Pancreas (tissue), 10 donors: ENCODE measurements around the gene WNK2. TPM values are rescaled to one million over a fixed set of nuclear protein-coding genes. Genes with fewer than 3 reads are reported as not detected.
A peak's percentile ranks its signal among the peaks of the same experiment; 100 is the strongest.

Experiments
- ATAC-seq, 4 donors: fragments of 200-7000 bp; cut with Tn5 transposase; one replicate each; pipeline versions ENCODE4 v1.8.0 to v1.9.1; 2020; ENCODE audit warnings: mild to moderate bottlenecking in 4 of 4, moderate library complexity in 4 of 4
- DNase-seq, 6 donors: peaks; one replicate each; pipeline ENCODE4 v3.0.0-alpha.2; 2020
- FAIRE-seq: peaks from 2 replicates; lab custom pipeline; 2012; peaks lifted over from hg19 to GRCh38; lab: Jason Lieb, UNC
- H3K27ac ChIP-seq, 4 donors: fragments of 200-600 bp; sonication (generic); 1 replicate in 3 of 4; 2 replicates in 1 of 4; pipeline versions ENCODE4 v1.5.0 to v1.8.0; 2020
- H3K27me3 ChIP-seq, 4 donors: fragments of 200-600 bp; one replicate each; pipeline ENCODE4 v1.8.0; 2021
- H3K36me3 ChIP-seq, 3 donors: fragments of 200-600 bp; sonication (generic) in 1 of 3; one replicate each; pipeline versions ENCODE4 v1.5.0 to v1.8.0; 2020 to 2021
- H3K4me1 ChIP-seq, 3 donors: fragments of 200-600 bp; one replicate each; pipeline ENCODE4 v1.8.0; 2021
- H3K4me3 ChIP-seq, 4 donors: fragments of 200-600 bp; sonication (generic) in 2 of 4; one replicate each; pipeline versions ENCODE4 v1.5.0 to v1.8.0; 2020 to 2021
- H3K9me3 ChIP-seq, 4 donors: fragments of 200-600 bp; one replicate each; pipeline ENCODE4 v1.8.0; 2021
- WGBS, 2 donors: extraction: QIAGEN DNeasy Blood & Tissue Kit; methylation state at CpG; one replicate each; pipeline ENCODE4 v1.1.7; 2013; 5-methylcytosine and 5-hydroxymethylcytosine counted together
- intact Hi-C, 3 donors: fragments of 100-400 bp; cut with DNase I; formaldehyde crosslinking; loops; one replicate each; pipeline versions ENCODE4 v1.11.1 to v1.14.2; 2022
- polyA plus RNA-seq, 2 donors: library from polyadenylated mRNA; stranded (reverse); fragments of 200-250 nt; gene quantifications; one replicate each; pipeline ENCODE4 v1.2.3, GENCODE V29; 2013
- total RNA-seq, 6 donors: library from RNA; stranded (reverse); fragmentation: NEBNext Ultra II Directional in 4 of 6; extraction: Animal tissue kit (Norgen Biotek cat#: 25700) in 4 of 6; gene quantifications; one replicate each; pipeline versions ENCODE4 v1.2.1 to v1.2.4, GENCODE V29; 2021 to 2023
- TF ChIP-seq, protein P1 (sequence below), 4 donors: fragments of 200-600 bp; sonication (generic) in 3 of 4; IDR thresholded peaks; one replicate each; pipeline versions ENCODE4 v1.5.0 to v1.8.0; 2021; ENCODE audit warnings: antibody characterized with exemption in 4 of 4
- donor health status: healthy with polysubstance abuse.
- donor health status: DM: no; HTN: no; CAD: no; lungs with moderate emphysema.
- donor health status: DM: no; HTN: no; CAD: no.
- donor health status: control.
- donor health status: control.
- donor health status: Bipolar disorder and iron deficiency.
- donor health status: DM: yes; HTN: yes; CAD: no.
- donor health status: DM: no; HTN: no; CAD: no.
- donor health status: DM: no; HTN: no; CAD: no.
- donor health status: DM: yes; HTN: yes; CAD: no.

The WNK2 gene
- total and polyA plus RNA-seq, 8 donors, result 53.5 to 121 (median 89.4) TPM

DNA sequence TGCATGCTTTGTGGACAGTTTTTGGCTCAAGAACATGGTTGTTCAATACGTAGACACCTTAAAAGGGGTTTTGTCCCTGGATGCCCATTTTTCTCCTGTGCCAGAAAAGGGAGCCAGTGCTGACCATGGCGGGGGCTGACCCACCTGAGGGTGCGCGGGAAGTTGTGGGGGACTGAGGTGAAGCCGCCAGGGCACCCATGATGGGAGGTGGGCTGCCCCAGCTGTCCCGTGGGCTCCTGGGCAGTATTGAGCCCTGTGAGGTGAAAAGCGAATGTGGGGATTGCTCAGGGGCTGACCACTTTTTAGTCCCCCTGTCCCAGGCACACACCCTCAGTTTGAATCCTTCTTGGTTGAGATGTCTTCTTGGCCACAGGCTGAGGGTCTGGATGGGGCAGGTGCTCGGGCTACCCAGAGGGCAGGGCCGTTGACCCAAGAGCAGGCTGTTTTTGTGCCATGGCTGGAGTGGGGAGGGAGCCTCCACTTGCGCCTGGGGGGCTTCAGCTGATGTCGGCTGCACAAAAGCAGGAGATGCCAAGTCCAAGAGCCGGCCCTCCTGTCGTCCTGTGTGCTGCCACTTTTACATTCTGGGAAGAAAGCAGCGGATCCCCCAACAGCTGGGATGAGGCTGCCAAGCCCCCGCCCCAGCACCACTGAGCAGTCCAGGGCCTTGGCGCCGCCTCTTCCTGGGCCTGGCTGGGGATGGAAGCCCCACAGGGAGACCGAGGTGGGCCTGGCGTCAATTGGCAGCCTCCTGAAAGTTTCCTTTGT is 120.1 kb downstream of the WNK2 start:
- Histone ChIP-seq H3K4me3 (no peak overlapping the region), H3K9me3 (no peaks in the 10 kb centered on the region), H3K27me3 (no peaks in the 10 kb centered on the region), H3K36me3 (peaks cover 0 to 12% (median 0%) of the 10 kb centered on the region in 3 donors), H3K4me1 (no peaks in the 10 kb centered on the region), H3K27ac (no peak overlapping the region)
- intact Hi-C loops, result loop anchor here in 2 of 3 donors (5.0 to 10.0 kb wide), 2 partner anchors 119 to 142 kb away; partner anchors contain the start of gene WNK2 (in 1 of the 2)
- TF ChIP-seq, protein P1, sequence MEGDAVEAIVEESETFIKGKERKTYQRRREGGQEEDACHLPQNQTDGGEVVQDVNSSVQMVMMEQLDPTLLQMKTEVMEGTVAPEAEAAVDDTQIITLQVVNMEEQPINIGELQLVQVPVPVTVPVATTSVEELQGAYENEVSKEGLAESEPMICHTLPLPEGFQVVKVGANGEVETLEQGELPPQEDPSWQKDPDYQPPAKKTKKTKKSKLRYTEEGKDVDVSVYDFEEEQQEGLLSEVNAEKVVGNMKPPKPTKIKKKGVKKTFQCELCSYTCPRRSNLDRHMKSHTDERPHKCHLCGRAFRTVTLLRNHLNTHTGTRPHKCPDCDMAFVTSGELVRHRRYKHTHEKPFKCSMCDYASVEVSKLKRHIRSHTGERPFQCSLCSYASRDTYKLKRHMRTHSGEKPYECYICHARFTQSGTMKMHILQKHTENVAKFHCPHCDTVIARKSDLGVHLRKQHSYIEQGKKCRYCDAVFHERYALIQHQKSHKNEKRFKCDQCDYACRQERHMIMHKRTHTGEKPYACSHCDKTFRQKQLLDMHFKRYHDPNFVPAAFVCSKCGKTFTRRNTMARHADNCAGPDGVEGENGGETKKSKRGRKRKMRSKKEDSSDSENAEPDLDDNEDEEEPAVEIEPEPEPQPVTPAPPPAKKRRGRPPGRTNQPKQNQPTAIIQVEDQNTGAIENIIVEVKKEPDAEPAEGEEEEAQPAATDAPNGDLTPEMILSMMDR (IDR thresholded peaks at IDR 0.05), result no peak
- no peak for ATAC-seq
- FAIRE-seq, result no peak
- DNase-seq, result peak in 4 of 6 donors; percentile 9 to 76 (median 34)
- WGBS, 2 donors, result 87% methylated on average over 19 of the region's 19 CpGs

DNA sequence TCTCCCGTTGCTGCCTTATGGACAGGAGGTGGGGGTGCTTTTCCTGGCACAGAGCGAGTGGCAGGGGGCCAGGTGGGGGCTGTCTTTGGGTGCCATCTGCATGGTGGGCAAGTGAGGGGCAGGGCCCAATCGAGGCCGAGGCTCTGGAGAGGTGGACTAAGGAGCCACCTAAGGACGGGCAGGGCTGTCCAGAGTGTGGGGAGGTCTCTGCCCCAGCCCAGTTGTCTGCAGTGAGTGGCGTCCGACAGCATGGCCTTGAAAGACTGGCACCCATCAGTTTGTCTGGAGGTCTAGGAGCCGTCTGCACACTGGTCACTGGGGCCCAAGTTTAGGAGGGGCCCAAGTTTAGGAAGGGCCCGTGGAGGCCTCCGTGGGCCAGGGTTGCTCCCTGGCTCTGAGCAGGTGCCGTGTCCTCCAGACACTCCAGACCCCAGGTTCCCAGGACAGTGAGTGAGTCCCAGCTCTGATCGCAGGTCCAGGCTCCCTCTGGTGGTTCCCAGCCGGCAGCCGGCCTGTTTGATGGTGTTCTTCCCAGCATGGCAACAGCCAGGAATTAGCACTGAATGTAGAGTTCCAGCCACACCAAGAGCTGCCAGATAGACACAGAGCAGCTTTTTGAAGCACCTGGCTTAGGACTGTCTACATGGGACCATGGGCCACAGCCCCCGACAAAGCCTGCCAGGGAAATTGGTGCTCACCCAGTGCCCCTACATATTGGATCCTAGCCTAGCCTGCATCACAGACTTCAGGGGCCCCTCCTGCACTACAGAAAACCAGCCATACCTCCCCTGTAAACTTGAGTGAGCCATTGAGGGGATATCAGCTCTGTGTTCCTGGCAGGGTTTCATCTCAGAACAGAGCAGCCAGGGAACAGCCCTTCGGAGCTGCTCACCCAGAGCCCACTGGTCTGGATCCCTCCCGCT is 120.9 kb downstream of the WNK2 start:
- H3K27me3 ChIP-seq, result no peaks in the 10 kb centered on the region
- ATAC-seq (peak; percentile 65 to 80 (median 77)), DNase-seq (peak; percentile 46 to 88 (median 72)), FAIRE-seq (no peak)
- TF ChIP-seq, protein P1 (IDR thresholded peaks at IDR 0.05), result peak; percentile 13 to 44 (median 38)
- no peaks in the 10 kb centered on the region for H3K4me1 ChIP-seq
- H3K27ac ChIP-seq, result no peak overlapping the region
- peaks cover 0 to 15% (median 0%) of the 10 kb centered on the region in 3 donors for H3K36me3 ChIP-seq
- intact Hi-C loops, result loop anchor here (5.0 to 10.0 kb wide), 3 partner anchors 120 to 148 kb away; partner anchors contain the start of gene WNK2 (in 1 of the 3)
- no peaks in the 10 kb centered on the region for H3K9me3 ChIP-seq
- H3K4me3 ChIP-seq, result no peak overlapping the region
- WGBS, 2 donors, result 48 to 57% methylated on average over 16 to 17 of the region's 17 CpGs

DNA sequence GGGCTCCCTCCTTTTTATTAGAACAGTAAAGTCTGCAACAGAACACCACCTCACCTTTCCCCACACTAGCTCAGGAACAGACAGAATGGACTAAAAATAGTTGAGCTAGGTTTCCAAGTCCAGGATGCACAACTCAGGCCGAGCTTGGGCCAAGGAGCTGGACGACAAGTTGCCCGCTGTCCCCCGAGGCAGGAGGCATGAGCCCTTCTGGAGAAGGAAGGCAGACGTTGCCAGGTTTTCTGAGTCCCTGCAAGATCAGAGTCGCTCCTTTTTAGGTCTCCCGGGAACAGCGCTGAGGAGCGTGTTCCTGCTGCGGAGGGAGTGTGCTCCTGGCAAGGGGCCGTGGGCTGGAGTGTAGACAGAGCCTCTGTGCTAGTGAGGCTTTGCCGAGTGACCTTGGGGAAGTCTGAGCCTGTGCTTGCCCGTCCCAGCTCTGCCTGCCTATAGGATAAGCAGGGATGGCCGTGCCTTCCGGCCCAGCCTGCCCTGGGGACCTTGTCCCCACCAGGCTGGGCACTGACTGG is 121.6 kb downstream of the WNK2 start:
- WGBS, 2 donors, result 82 to 84% methylated on average over 15 of the region's 15 CpGs
- DNase-seq (peak in 3 of 6 donors; percentile 11 to 54 (median 50)), ATAC-seq (no peak), FAIRE-seq (no peak)
- intact Hi-C loops, result loop anchor here in 2 of 3 donors (5.0 to 10.0 kb wide), 2 partner anchors 121 to 148 kb away; partner anchors contain the start of gene WNK2 (in 1 of the 2)
- Histone ChIP-seq H3K27ac (no peak overlapping the region), H3K36me3 (peaks cover 0 to 15% (median 0%) of the 10 kb centered on the region in 3 donors), H3K9me3 (no peaks in the 10 kb centered on the region), H3K4me1 (no peaks in the 10 kb centered on the region), H3K27me3 (no peaks in the 10 kb centered on the region), H3K4me3 (no peak overlapping the region)
- TF ChIP-seq, protein P1 (IDR thresholded peaks at IDR 0.05), result no peak

DNA sequence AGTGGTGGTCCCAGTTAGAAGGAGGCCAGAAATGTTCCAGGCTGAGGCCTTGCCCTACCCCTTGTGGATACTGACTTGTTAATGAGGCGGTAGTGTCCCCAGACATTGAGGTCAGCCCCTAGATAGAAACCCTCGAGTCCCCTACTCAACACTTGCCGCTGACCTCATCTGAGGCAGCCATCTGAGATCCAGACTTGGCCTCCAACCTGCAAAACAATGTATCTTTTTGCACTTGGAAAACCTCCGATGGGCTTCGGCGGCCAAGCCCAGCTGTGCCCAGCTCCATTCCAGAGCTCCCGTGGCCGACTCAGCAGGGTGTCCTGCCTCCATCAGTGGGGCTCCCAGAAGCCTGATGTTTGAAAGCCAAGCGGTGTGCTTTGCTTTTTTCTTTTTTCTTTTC is 122.1 kb downstream of the WNK2 start:
- Histone ChIP-seq H3K27me3 (no peaks in the 10 kb centered on the region), H3K36me3 (peaks cover 0 to 15% (median 0%) of the 10 kb centered on the region in 3 donors), H3K27ac (no peak overlapping the region), H3K4me1 (no peaks in the 10 kb centered on the region), H3K9me3 (no peaks in the 10 kb centered on the region), H3K4me3 (no peak overlapping the region)
- intact Hi-C loops, result loop anchor here in 2 of 3 donors (5.0 to 10.0 kb wide), 2 partner anchors 121 to 149 kb away; partner anchors contain the start of gene WNK2 (in 1 of the 2)
- DNase-seq (peak in 2 of 6 donors; percentile 6 to 26), FAIRE-seq (no peak), ATAC-seq (no peak)
- WGBS, 2 donors, result 93 to 95% methylated on average over 9 of the region's 9 CpGs
- TF ChIP-seq, protein P1 (IDR thresholded peaks at IDR 0.05), result no peak
